ENCODE data around the gene SH3RF3. TPM values are rescaled to one million over a fixed set of nuclear protein-coding genes. Genes with fewer than 3 reads are reported as not detected.

Gene SH3RF3
- total and polyA plus RNA-seq, 10 of the 15 experiments (the other 5 are each of a cell fraction or from before 2014, with no cell fraction given) = 0.08 to 8.8 (median 2.3) TPM

GRCh38 chr2:109521233-109522062, 392.4 kb downstream of the SH3RF3 start:
- Histone ChIP-seq H4K20me1 (ENCODE audit: control insufficient read depth, insufficient read depth) (no peaks in the 10 kb centered on the region), H3K36me3 (ENCODE audit: control insufficient read depth in 2 of 2, insufficient read depth in 2 of 2, low read length in 1 of 2) (no peaks in the 10 kb centered on the region), H3K9me3 (replicated peaks; ENCODE audit: control insufficient read depth, insufficient read depth, low read length) (no peaks in the 10 kb centered on the region), H2AFZ (ENCODE audit: control insufficient read depth, low read depth, low read length) (no peak overlapping the region), H3K27ac (ENCODE audit: control insufficient read depth, insufficient read depth) (no peak overlapping the region), H3K4me2 (ENCODE audit: control insufficient read depth, insufficient read depth) (no peak overlapping the region), H3K4me1 (ENCODE audit: control insufficient read depth, insufficient read depth, low read length) (no peaks in the 10 kb centered on the region), H3K79me2 (ENCODE audit: control insufficient read depth, insufficient read depth, low read length) (no peaks in the 10 kb centered on the region), H3K9ac (ENCODE audit: control insufficient read depth, insufficient read depth, low read length) (no peak overlapping the region), H3K27me3 (replicated peaks in 1 of 2; ENCODE audit: control insufficient read depth in 2 of 2, insufficient read depth in 2 of 2, low read length in 1 of 2) (no peaks in the 10 kb centered on the region), H3K4me3 (no peak overlapping the region)
- DNase-seq (ENCODE audit: low read depth, low spot score) (no peak), ATAC-seq (no peak), FAIRE-seq (no peak)
- intact Hi-C loops (cut with micrococcal nuclease; ENCODE audit: unreplicated experiment) (no loop called here), in situ Hi-C loops (cut with MboI) (no loop called here)
- ChIA-PET RAD21 (ENCODE audit: unreplicated experiment) (interaction anchor here (0.7 to 2.1 kb wide), 2 partner anchors 25 to 118 kb away, joined by 3 to 5 read pairs; no protein-coding TSS in a partner anchor), POLR2A (no interaction called here), CTCF (interaction anchor here (2.4 kb wide), 1 partner anchor 25 kb away, joined by 12 read pairs; no protein-coding TSS in a partner anchor), SMC1A (ENCODE audit: uncharacterized antibody, unreplicated experiment) (interaction anchor here (1.2 kb wide), 1 partner anchor 24 kb away, joined by 3 read pairs; no protein-coding TSS in a partner anchor)
- 58% methylated on average over 20 of the region's 20 CpGs for WGBS (ENCODE audit: insufficient coverage, insufficient replicate concordance, low lambda C conversion rate, missing lambda C conversion rate)
- BruUV-seq (replicated peaks) = no TSS peak
- no peak for TF ChIP-seq ASH2L (IDR thresholded peaks at IDR 0.05; ENCODE audit: borderline replicate concordance, low read depth)
- no peak for TF ChIP-seq TARDBP (IDR thresholded peaks at IDR 0.05; ENCODE audit: borderline replicate concordance)
- no peak for TF ChIP-seq CBX3 (IDR thresholded peaks at IDR 0.05; ENCODE audit: borderline replicate concordance, low read depth)
- TF ChIP-seq NFXL1 (IDR thresholded peaks at IDR 0.05; ENCODE audit: borderline replicate concordance) = no peak
- no peak for TF ChIP-seq SUPT20H (IDR thresholded peaks at IDR 0.05; ENCODE audit: borderline replicate concordance, control insufficient read depth, low read depth, low read length)
- no peak for TF ChIP-seq CHD1 (IDR thresholded peaks at IDR 0.05; ENCODE audit: low read depth, low read length)
- no peak for TF ChIP-seq SPI1 (IDR thresholded peaks at IDR 0.05; ENCODE audit: borderline replicate concordance, insufficient read depth, low read depth, low read length)
- TF ChIP-seq SREBF1 (IDR thresholded peaks at IDR 0.05; ENCODE audit: low read length) = no peak
- TF ChIP-seq E4F1 (IDR thresholded peaks at IDR 0.05; ENCODE audit: borderline replicate concordance, partially characterized antibody) = no peak
- no peak for TF ChIP-seq EZH2 (IDR thresholded peaks at IDR 0.05; ENCODE audit: borderline replicate concordance, control insufficient read depth, low read depth, low read length)
- no peak for TF ChIP-seq SP1 (IDR thresholded peaks at IDR 0.05; ENCODE audit: low read depth, low read length)
- TF ChIP-seq CHD2 (IDR thresholded peaks at IDR 0.05; ENCODE audit: borderline replicate concordance, low read depth, low read length) = no peak
- no peak for TF ChIP-seq CREB1 (IDR thresholded peaks at IDR 0.05; ENCODE audit: low read depth)
- TF ChIP-seq MYC (IDR thresholded peaks at IDR 0.05; ENCODE audit: insufficient read depth, insufficient read length, insufficient replicate concordance, low read length, severe bottlenecking) = no peak
- no peak for TF ChIP-seq IRF5 (IDR thresholded peaks at IDR 0.05; ENCODE audit: borderline replicate concordance)
- no peak for TF ChIP-seq ZNF384 (IDR thresholded peaks at IDR 0.05; ENCODE audit: borderline replicate concordance, low read depth, low read length)
- TF ChIP-seq SMAD1 (IDR thresholded peaks at IDR 0.05; ENCODE audit: low read depth, partially characterized antibody) = no peak
- no peak for TF ChIP-seq IRF4 (IDR thresholded peaks at IDR 0.05; ENCODE audit: low read depth, low read length)

All from GM12878 (cell line).